GM12874 (cell line): ENCODE data around the gene ALCAM.

Experiments used
- TF ChIP-seq, protein P1 (sequence below): IDR thresholded peaks from 2 replicates; pipeline ENCODE4 v1.5.1; 2011; ENCODE audit warnings: low read depth, mild to moderate bottlenecking, control low read depth, low read length, moderate library complexity; ENCODE audit not compliant: insufficient read depth

The ALCAM gene

GRCh38 chr3:105503191-105503593, 136.5 kb downstream of the ALCAM start:
- TF ChIP-seq, protein P1, sequence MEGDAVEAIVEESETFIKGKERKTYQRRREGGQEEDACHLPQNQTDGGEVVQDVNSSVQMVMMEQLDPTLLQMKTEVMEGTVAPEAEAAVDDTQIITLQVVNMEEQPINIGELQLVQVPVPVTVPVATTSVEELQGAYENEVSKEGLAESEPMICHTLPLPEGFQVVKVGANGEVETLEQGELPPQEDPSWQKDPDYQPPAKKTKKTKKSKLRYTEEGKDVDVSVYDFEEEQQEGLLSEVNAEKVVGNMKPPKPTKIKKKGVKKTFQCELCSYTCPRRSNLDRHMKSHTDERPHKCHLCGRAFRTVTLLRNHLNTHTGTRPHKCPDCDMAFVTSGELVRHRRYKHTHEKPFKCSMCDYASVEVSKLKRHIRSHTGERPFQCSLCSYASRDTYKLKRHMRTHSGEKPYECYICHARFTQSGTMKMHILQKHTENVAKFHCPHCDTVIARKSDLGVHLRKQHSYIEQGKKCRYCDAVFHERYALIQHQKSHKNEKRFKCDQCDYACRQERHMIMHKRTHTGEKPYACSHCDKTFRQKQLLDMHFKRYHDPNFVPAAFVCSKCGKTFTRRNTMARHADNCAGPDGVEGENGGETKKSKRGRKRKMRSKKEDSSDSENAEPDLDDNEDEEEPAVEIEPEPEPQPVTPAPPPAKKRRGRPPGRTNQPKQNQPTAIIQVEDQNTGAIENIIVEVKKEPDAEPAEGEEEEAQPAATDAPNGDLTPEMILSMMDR, result no peak

DNA sequence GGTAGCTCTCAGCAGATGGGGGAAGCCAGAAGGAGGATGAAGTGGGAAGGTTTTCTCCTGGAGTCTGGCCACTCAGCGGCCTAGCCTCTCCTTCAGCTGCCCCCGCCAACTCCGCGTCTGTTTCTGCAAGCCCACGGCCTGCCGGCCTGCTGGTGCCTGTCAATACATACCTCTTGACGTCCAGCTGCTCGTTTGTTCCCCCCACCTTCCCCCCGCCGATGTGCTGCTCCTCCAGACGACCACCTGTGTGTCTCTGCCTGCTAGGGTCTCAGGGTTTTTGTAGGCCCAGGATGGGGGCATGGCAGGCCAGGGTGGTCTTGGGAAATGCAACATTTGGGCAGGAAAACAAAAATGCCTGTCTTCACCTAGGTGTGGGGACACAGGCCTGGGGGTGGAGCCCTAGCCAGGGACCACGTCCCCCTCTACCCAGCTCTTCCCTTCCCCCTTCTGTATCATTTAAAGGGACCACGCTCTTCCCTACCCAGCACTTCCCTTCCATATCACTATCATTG, 137.8 kb downstream of the ALCAM start:
- TF ChIP-seq, protein P1, result no peak

DNA sequence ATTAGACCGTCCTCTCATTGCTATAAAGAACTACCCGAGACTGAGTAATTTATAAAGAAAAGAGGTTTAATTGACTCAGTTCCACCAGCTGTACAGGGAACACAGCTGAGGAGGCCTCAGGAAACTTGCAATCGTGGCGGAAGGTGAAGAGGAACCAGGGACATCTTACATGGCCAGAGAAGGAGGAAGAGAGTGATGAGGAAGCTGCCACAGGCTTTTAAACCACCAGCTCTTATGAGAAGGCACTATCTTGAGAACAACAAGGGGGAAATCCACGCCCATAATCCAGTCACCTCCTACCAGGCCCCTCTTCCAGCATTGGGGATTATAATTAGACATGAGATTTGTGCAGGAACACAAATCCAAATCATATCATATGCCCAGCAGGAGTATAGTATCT, 138.5 kb downstream of the ALCAM start:
- TF ChIP-seq, protein P1, result no peak

DNA sequence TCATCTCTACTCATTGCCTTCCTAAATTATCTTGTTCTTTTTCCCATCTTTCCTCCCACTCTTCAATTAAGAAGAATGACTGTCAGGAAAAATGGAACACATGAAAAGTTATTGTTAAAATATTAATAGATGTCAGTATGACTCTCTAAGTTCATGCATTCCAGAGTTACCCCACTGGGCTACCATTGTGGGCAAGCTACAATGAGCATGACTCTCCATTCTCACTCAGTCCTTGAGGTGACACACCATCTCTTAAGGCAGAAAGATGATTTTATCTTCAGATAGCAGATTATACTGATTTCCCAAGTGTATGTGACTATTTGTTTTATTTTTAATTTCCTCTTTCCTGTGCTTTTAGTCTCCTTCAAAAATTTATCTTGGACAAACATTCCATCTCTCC, 144.3 kb downstream of the ALCAM start:
- TF ChIP-seq, protein P1, result no peak

DNA sequence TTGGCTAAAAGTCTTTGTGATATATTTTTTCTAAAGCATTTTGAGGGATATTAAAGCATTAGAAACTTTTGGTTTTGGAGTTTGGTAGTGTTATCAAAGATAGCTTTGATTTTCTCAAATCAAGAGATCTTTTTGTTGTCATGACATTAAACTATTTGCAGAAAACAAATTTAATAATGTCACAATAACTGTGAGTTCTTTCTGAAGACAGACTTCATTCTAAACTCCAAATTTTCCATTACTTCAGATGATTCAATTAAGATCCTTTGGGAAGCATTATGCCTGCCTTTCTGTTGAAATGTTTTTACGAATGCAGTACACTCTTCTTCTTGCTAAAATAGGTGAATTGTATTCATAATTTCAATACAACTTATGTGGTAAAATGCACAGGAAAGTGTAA, 145.4 kb downstream of the ALCAM start:
- TF ChIP-seq, protein P1, result no peak

- TF ChIP-seq, protein P1, result no peak
These were observed 146.3 kb downstream of the ALCAM start for GRCh38 chr3:105513042-105513441.

DNA sequence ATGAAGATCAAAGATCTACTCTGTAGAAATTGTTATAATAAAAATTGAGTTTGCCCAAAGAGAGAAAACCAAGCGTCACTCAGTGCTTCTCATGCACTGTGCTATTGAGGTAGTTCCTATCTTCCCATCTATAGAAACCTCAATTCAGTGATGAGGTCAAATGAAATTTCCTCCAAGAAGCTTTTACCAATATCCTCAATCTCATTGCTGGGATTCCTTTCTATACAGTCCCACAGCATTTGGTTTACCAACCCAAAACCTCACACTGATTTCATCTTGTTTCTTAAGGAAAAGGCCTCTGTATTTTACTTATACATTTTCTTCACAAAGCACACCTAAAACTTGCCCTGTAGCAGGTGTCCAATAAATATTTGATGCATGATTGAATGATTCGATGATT, 147.2 kb downstream of the ALCAM start:
- TF ChIP-seq, protein P1, result no peak
